ENCODE results near the gene SMTNL2.
A peak's percentile ranks its signal among the peaks of the same experiment; 100 is the strongest.
"Not testable (repeated sequence)": the region's sequence is repeated elsewhere in the genome, so short reads cannot be mapped to it uniquely, and the experiment has no call there.

Gene SMTNL2

DNA sequence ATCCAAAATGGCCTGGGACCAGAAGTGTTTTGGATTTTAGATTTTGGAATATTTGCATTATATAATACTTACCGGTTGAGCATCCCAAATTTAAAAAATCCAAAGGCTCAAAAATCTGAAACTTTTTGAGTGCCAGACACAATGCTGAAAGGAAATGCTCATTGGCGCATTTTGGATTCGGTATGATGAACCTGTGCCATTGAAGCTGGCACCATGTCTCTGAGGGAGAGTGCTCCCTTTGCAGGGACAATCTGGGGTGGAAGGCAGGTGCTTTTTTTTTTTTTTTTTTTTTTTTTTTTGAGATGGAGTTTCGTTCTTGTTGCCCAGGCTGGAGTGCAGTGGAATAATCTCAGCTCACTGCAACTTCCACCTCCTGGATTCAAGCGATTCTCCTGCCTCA is 17.7 kb downstream of the SMTNL2 start:
- DNase-seq (ENCODE audit: extremely low read depth, low read depth) = no peak
- no peak overlapping the region for H3K4me3 ChIP-seq (replicated peaks; ENCODE audit: low read depth, low read length)
- TF ChIP-seq, protein P1, sequence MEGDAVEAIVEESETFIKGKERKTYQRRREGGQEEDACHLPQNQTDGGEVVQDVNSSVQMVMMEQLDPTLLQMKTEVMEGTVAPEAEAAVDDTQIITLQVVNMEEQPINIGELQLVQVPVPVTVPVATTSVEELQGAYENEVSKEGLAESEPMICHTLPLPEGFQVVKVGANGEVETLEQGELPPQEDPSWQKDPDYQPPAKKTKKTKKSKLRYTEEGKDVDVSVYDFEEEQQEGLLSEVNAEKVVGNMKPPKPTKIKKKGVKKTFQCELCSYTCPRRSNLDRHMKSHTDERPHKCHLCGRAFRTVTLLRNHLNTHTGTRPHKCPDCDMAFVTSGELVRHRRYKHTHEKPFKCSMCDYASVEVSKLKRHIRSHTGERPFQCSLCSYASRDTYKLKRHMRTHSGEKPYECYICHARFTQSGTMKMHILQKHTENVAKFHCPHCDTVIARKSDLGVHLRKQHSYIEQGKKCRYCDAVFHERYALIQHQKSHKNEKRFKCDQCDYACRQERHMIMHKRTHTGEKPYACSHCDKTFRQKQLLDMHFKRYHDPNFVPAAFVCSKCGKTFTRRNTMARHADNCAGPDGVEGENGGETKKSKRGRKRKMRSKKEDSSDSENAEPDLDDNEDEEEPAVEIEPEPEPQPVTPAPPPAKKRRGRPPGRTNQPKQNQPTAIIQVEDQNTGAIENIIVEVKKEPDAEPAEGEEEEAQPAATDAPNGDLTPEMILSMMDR (IDR thresholded peaks at IDR 0.05; ENCODE audit: low read depth, low read length, missing control alignments) = no peak

- TF ChIP-seq, protein P1 (IDR thresholded peaks at IDR 0.05; ENCODE audit: low read depth, low read length, missing control alignments) = no peak
- H3K4me3 ChIP-seq (replicated peaks; ENCODE audit: low read depth, low read length) = no peak overlapping the region
- DNase-seq (ENCODE audit: extremely low read depth, low read depth) = peak; percentile 49
Measured at GRCh38 chr17:4604111-4604644, 19.8 kb downstream of the SMTNL2 start.

DNA sequence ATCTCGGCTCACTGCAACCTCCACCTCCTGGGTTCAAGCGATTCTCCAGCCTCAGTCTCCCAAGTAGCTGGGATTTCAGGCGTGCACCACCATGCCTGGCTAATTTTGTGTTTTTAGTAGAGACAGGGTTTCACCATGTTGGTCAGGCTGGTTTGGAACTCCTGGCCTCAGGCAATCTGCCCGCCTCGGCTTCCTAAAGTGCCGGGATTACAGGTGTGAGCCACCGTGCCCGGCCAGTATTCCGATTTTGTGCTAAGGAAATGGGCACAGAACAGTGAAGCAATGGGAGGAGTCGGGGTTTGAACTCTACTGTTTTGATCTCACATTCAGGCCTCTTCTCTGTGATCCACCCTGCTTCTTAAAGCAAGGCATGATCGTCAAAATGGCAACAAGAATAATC is 20.4 kb downstream of the SMTNL2 start:
- DNase-seq (ENCODE audit: extremely low read depth, low read depth); H3K4me3 ChIP-seq (replicated peaks; ENCODE audit: low read depth, low read length): not testable (repeated sequence)

DNA sequence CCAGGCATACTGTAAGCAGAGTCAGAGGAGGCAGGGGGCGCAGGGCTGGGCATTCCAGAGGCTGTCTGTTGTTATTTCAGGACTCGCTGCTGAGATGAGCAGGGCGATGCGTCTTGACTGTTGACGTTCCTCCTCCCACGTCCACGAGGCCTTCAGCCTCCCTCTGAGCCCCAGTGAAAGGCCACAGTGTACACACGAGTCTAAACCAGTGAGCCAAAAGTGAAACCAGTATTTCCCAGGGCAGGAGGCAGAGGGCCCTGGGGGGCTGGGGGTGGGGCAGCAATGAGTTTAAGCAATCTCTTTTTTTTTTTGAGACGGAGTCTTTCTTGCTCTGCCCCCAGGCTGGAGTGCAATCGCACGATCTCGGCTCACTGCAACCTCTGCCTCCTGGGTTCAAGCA is 21.5 kb downstream of the SMTNL2 start:
- TF ChIP-seq, protein P1 (IDR thresholded peaks at IDR 0.05; ENCODE audit: low read depth, low read length, missing control alignments) = no peak
- H3K4me3 ChIP-seq (replicated peaks; ENCODE audit: low read depth, low read length) = no peak overlapping the region
- DNase-seq (ENCODE audit: extremely low read depth, low read depth) = no peak

GRCh38 chr17:4607261-4607741 is 23.0 kb downstream of the SMTNL2 start:
- no peak overlapping the region for H3K4me3 ChIP-seq (replicated peaks; ENCODE audit: low read depth, low read length)
- no peak for DNase-seq (ENCODE audit: extremely low read depth, low read depth)
- TF ChIP-seq, protein P1 (IDR thresholded peaks at IDR 0.05; ENCODE audit: low read depth, low read length, missing control alignments) = no peak

GRCh38 chr17:4607773-4608187 is 23.5 kb downstream of the SMTNL2 start:
- H3K4me3 ChIP-seq (replicated peaks; ENCODE audit: low read depth, low read length) = no peak overlapping the region
- no peak for DNase-seq (ENCODE audit: extremely low read depth, low read depth)
- TF ChIP-seq, protein P1 (IDR thresholded peaks at IDR 0.05; ENCODE audit: low read depth, low read length, missing control alignments) = no peak

GRCh38 chr17:4609761-4610160 is 25.4 kb downstream of the SMTNL2 start:
- no peak overlapping the region for H3K4me3 ChIP-seq (replicated peaks; ENCODE audit: low read depth, low read length)
- TF ChIP-seq, protein P1 (IDR thresholded peaks at IDR 0.05; ENCODE audit: low read depth, low read length, missing control alignments) = no peak
- no peak for DNase-seq (ENCODE audit: extremely low read depth, low read depth)

Data from HFF-Myc (cell line).